Breast epithelium (tissue), 4 donors: ENCODE measurements around the gene JMJD8. TPM values are rescaled to one million over a fixed set of nuclear protein-coding genes. Genes with fewer than 3 reads are reported as not detected.

ENCODE experiments used
- DNase-seq, 2 donors: peaks; one replicate each; pipeline ENCODE4 v3.0.0-alpha.2; 2019; ENCODE audit warnings: low spot score in 2 of 2
- H3K27ac ChIP-seq, 2 donors: fragments of 200-600 bp; sonication (generic) in 1 of 2; one replicate each; pipeline ENCODE4 v1.5.1; 2016 to 2019; ENCODE audit warnings: mild to moderate bottlenecking in 1 of 2
- H3K27me3 ChIP-seq, 2 donors: fragments of 200-600 bp; sonication (generic) in 1 of 2; one replicate each; pipeline versions ENCODE4 v1.5.1 to v1.6.0; 2017 to 2019; ENCODE audit warnings: control low read depth in 1 of 2, mild to moderate bottlenecking in 1 of 2
- H3K36me3 ChIP-seq: fragments of 200-600 bp; one replicate; pipeline ENCODE4 v1.5.1; 2019
- H3K4me1 ChIP-seq, 2 donors: fragments of 200-600 bp; sonication (generic); one replicate each; pipeline ENCODE4 v1.5.1; 2016 to 2019; ENCODE audit warnings: control low read depth in 1 of 2
- H3K4me3 ChIP-seq, 3 donors: fragments of 200-600 bp; sonication (generic); 1 replicate in 2 of 3; 2 replicates in 1 of 3; pipeline ENCODE4 v1.5.1; 2016 to 2019; ENCODE audit warnings: mild to moderate bottlenecking in 3 of 3, moderate library complexity in 2 of 3
- H3K9me3 ChIP-seq, 2 donors: fragments of 200-600 bp; sonication (generic) in 1 of 2; one replicate each; pipeline ENCODE4 v1.5.1; 2016 to 2019; ENCODE audit warnings: control low read depth in 1 of 2
- CTCF ChIP-seq, 3 donors: fragments of 450-650 bp; IDR thresholded peaks; one replicate each; pipeline ENCODE4 v1.5.1; 2016 to 2017; ENCODE audit warnings: antibody characterized with exemption in 3 of 3, mild to moderate bottlenecking in 3 of 3, moderate library complexity in 3 of 3
- POLR2A ChIP-seq: fragments of 450-650 bp; IDR thresholded peaks from one replicate; pipeline ENCODE4 v1.6.1; 2016; ENCODE audit warnings: antibody characterized with exemption, mild to moderate bottlenecking, moderate library complexity
- POLR2AphosphoS5 ChIP-seq, 3 donors: sonication (generic); formaldehyde crosslinking; IDR thresholded peaks; one replicate each; pipeline ENCODE4 v1.6.1; 2017; ENCODE audit warnings: antibody characterized with exemption in 3 of 3
- intact Hi-C: fragments of 100-400 bp; cut with DNase I; formaldehyde crosslinking; loops from one replicate; pipeline ENCODE4 v1.15.1; 2023; ENCODE audit warnings: low total_unique reads
- total RNA-seq, 3 donors: library from RNA; depleted of rRNA; stranded (reverse); fragments of >200 nt; gene quantifications; one replicate each; pipeline ENCODE4 v1.1.0, GENCODE V29; 2016

The JMJD8 gene
- total RNA-seq, 3 donors from 2014 or later = 67.2 to 83.4 (median 67.5) TPM

- Histone ChIP-seq H3K9me3 (no peaks in the 10 kb centered on the region), H3K36me3 (peaks cover 10% of the 10 kb centered on the region), H3K4me3 (no peak overlapping the region), H3K27ac (no peak overlapping the region), H3K4me1 (peaks cover 0 to 5% of the 10 kb centered on the region in 2 donors), H3K27me3 (no peaks in the 10 kb centered on the region)
- intact Hi-C loops = no loop called here
- no peak for TF ChIP-seq CTCF (IDR thresholded peaks at IDR 0.05)
- no peak for TF ChIP-seq POLR2AphosphoS5 (IDR thresholded peaks at IDR 0.05)
- TF ChIP-seq POLR2A = no peak
- DNase-seq = no peak
These were observed 11.3 kb downstream of the JMJD8 start for GRCh38 chr16:672851-673250.

- Histone ChIP-seq H3K4me1 (peaks cover 4 to 5% of the 10 kb centered on the region in 2 donors), H3K36me3 (peaks cover 10% of the 10 kb centered on the region), H3K4me3 (no peak overlapping the region), H3K27ac (no peak overlapping the region), H3K9me3 (no peaks in the 10 kb centered on the region), H3K27me3 (no peaks in the 10 kb centered on the region)
- no peak for DNase-seq
- TF ChIP-seq POLR2A = no peak
- TF ChIP-seq CTCF (IDR thresholded peaks at IDR 0.05) = no peak
- no peak for TF ChIP-seq POLR2AphosphoS5 (IDR thresholded peaks at IDR 0.05)
- intact Hi-C loops = no loop called here
These were observed 11.8 kb downstream of the JMJD8 start for GRCh38 chr16:672371-672770.

GRCh38 chr16:671353-672131, 12.6 kb downstream of the JMJD8 start:
- peaks cover 0 to 5% of the 10 kb centered on the region in 2 donors for H3K4me1 ChIP-seq
- no peaks in the 10 kb centered on the region for H3K9me3 ChIP-seq
- no peak overlapping the region for H3K4me3 ChIP-seq
- TF ChIP-seq POLR2AphosphoS5 (IDR thresholded peaks at IDR 0.05) = no peak
- no peak for TF ChIP-seq POLR2A
- no peak for TF ChIP-seq CTCF (IDR thresholded peaks at IDR 0.05)
- no peaks in the 10 kb centered on the region for H3K27me3 ChIP-seq
- intact Hi-C loops = no loop called here
- no peak overlapping the region for H3K27ac ChIP-seq
- DNase-seq = no peak
- H3K36me3 ChIP-seq = peaks cover 10% of the 10 kb centered on the region

GRCh38 chr16:670485-671352, 13.4 kb downstream of the JMJD8 start:
- Histone ChIP-seq H3K27ac (no peak overlapping the region), H3K4me3 (no peak overlapping the region), H3K36me3 (peaks cover 10% of the 10 kb centered on the region), H3K4me1 (peaks cover 0 to 5% of the 10 kb centered on the region in 2 donors), H3K9me3 (no peaks in the 10 kb centered on the region), H3K27me3 (no peaks in the 10 kb centered on the region)
- intact Hi-C loops = no loop called here
- no peak for TF ChIP-seq POLR2A
- no peak for TF ChIP-seq POLR2AphosphoS5 (IDR thresholded peaks at IDR 0.05)
- TF ChIP-seq CTCF (IDR thresholded peaks at IDR 0.05) = no peak
- no peak for DNase-seq

- intact Hi-C loops = no loop called here
- Histone ChIP-seq H3K4me3 (no peak overlapping the region), H3K36me3 (peaks cover 10% of the 10 kb centered on the region), H3K27ac (no peak overlapping the region), H3K4me1 (peaks cover 0 to 5% of the 10 kb centered on the region in 2 donors), H3K9me3 (no peaks in the 10 kb centered on the region), H3K27me3 (no peaks in the 10 kb centered on the region)
- DNase-seq = no peak
- TF ChIP-seq POLR2A = no peak
- TF ChIP-seq CTCF (IDR thresholded peaks at IDR 0.05) = no peak
- no peak for TF ChIP-seq POLR2AphosphoS5 (IDR thresholded peaks at IDR 0.05)
These were observed 14.5 kb downstream of the JMJD8 start for GRCh38 chr16:669666-670065.
